SK-N-SH (cell line): ENCODE measurements around the gene GMPR2. TPM values are rescaled to one million over a fixed set of nuclear protein-coding genes. Genes with fewer than 3 reads are reported as not detected.

Source experiments
- CTCF ChIA-PET: fragments of 300-600, 350-600 bp; formaldehyde crosslinking; extraction: SDS; loops from one replicate; lab custom pipeline; 2021; lab: Yijun Ruan, JAX
- POLR2A ChIA-PET: fragments of 350-600 bp; sonication (Branson Sonifier 250); formaldehyde crosslinking; extraction: SDS; loops from one replicate; lab custom pipeline; 2020; ENCODE audit warnings: antibody characterized with exemption, inconsistent platforms; lab: Yijun Ruan, JAX
- DNase-seq: peaks from one replicate; pipeline ENCODE4 v3.0.0; 2012
- H2AFZ ChIP-seq: fragments of 200-600 bp; sonication (generic); 2 replicates; pipeline ENCODE4 v1.8.1; 2016; ENCODE audit warnings: antibody characterized with exemption, mild to moderate bottlenecking, low read depth
- H3F3A ChIP-seq: fragments of 200-600 bp; sonication (generic); replicated peaks from 2 replicates; pipeline ENCODE3; 2016; ENCODE audit warnings: antibody characterized with exemption, mild to moderate bottlenecking; ENCODE audit not compliant: insufficient read depth
- H3K27ac ChIP-seq, 2 experiments: fragments of 200-500 bp in 1 of 2; fragments of 200-600 bp in 1 of 2; sonication (Bioruptor generic) in 1 of 2; sonication (generic), shearing (Covaris generic) in 1 of 2; 2 replicates each; pipeline versions ENCODE4 v1.5.1 to v1.6.1; 2014 to 2016; ENCODE audit warnings: low read depth in 2 of 2, inconsistent platforms in 1 of 2, low read length in 1 of 2, mild to moderate bottlenecking in 1 of 2, mixed read lengths in 1 of 2
- H3K27me3 ChIP-seq: fragments of 200-600 bp; sonication (generic), shearing (Covaris generic); 2 replicates; pipeline ENCODE4 v1.6.1; 2016; ENCODE audit warnings: mixed run types; ENCODE audit not compliant: insufficient read depth
- H3K36me3 ChIP-seq, 2 experiments: fragments of 200-500 bp in 1 of 2; fragments of 200-600 bp in 1 of 2; sonication (Bioruptor generic) in 1 of 2; sonication (generic) in 1 of 2; replicated peaks in 1 of 2; 2 replicates each; pipeline versions ENCODE3 to v1.5.1; 2014 to 2016; ENCODE audit warnings: low read length in 1 of 2, mild to moderate bottlenecking in 1 of 2; ENCODE audit not compliant: insufficient read depth in 2 of 2, control insufficient read depth in 1 of 2
- H3K4me1 ChIP-seq, 2 experiments: fragments of 200-500 bp in 1 of 2; fragments of 200-600 bp in 1 of 2; sonication (Bioruptor generic) in 1 of 2; sonication (generic), shearing (Covaris generic) in 1 of 2; 2 replicates each; pipeline versions ENCODE4 v1.5.1 to v1.6.1; 2014 to 2016; ENCODE audit warnings: low read depth in 1 of 2, low read length in 1 of 2, mixed run types in 1 of 2; ENCODE audit not compliant: insufficient read depth in 2 of 2, control insufficient read depth in 1 of 2
- H3K4me2 ChIP-seq: fragments of 200-600 bp; sonication (generic), shearing (Covaris generic); 2 replicates; pipeline ENCODE4 v1.6.1; 2017; ENCODE audit warnings: mixed run types
- H3K4me3 ChIP-seq, 2 experiments: fragments of 200-500 bp in 1 of 2; fragments of 200-600 bp in 1 of 2; sonication (Bioruptor generic) in 1 of 2; sonication (generic), shearing (Covaris generic) in 1 of 2; 2 replicates each; pipeline versions ENCODE4 v1.5.1 to v1.8.1; 2014 to 2016; ENCODE audit warnings: low read depth in 2 of 2, inconsistent platforms in 1 of 2, low read length in 1 of 2, mild to moderate bottlenecking in 1 of 2, mixed read lengths in 1 of 2, moderate library complexity in 1 of 2
- H3K79me2 ChIP-seq: fragments of 200-600 bp; sonication (generic); 2 replicates; pipeline ENCODE4 v1.8.1; 2017; ENCODE audit warnings: mild to moderate bottlenecking; ENCODE audit not compliant: insufficient read depth
- H3K9ac ChIP-seq: fragments of 200-600 bp; sonication (generic); 2 replicates; pipeline ENCODE4 v1.6.1; 2017; ENCODE audit warnings: mixed run types
- H3K9me2 ChIP-seq: fragments of 200-600 bp; sonication (generic); 2 replicates; pipeline ENCODE4 v1.6.1; 2017; ENCODE audit warnings: mixed run types
- H3K9me3 ChIP-seq: fragments of 200-600 bp; sonication (generic); 2 replicates; pipeline ENCODE4 v1.6.1; 2017; ENCODE audit warnings: mixed run types, mild to moderate bottlenecking, moderate library complexity
- H4K20me1 ChIP-seq: fragments of 200-600 bp; sonication (generic); 2 replicates; pipeline ENCODE4 v1.6.1; 2017; ENCODE audit warnings: mild to moderate bottlenecking, mixed run types; ENCODE audit not compliant: insufficient read depth
- CHD2 ChIP-seq: fragments of 150-350 bp; IDR thresholded peaks from 2 replicates; pipeline ENCODE4 v1.6.1; 2018; ENCODE audit warnings: low read length; ENCODE audit not compliant: partially characterized antibody
- CTCF ChIP-seq: fragments of 200-600 bp; sonication (generic); IDR thresholded peaks from 2 replicates; pipeline ENCODE4 v1.6.1; 2017; ENCODE audit warnings: antibody characterized with exemption, mild to moderate bottlenecking, moderate library complexity
- FOXJ3 ChIP-seq: sonication (generic); formaldehyde crosslinking; IDR thresholded peaks from 2 replicates; pipeline ENCODE4 v1.5.1; 2020; ENCODE audit warnings: mild to moderate bottlenecking, missing genetic modification reagents
- FOXM1 ChIP-seq: IDR thresholded peaks from 2 replicates; pipeline ENCODE4 v1.4.0; 2012; ENCODE audit warnings: low read depth, mild to moderate bottlenecking
- MEF2A ChIP-seq: IDR thresholded peaks from 2 replicates; pipeline ENCODE4 v1.4.0; 2012; ENCODE audit warnings: low read depth, borderline replicate concordance
- MXI1 ChIP-seq: IDR thresholded peaks from 2 replicates; pipeline ENCODE4 v1.6.1; 2012; ENCODE audit warnings: mild to moderate bottlenecking, low read depth, low read length, improper control_type of control experiment
- RAD21 ChIP-seq: IDR thresholded peaks from 2 replicates; pipeline ENCODE4 v1.6.1; 2012; ENCODE audit warnings: mild to moderate bottlenecking, low read length
- RCOR1 ChIP-seq: fragments of 150-350 bp; IDR thresholded peaks from 2 replicates; pipeline ENCODE4 v1.6.1; 2017; ENCODE audit warnings: antibody characterized with exemption, low read length
- REST ChIP-seq: IDR thresholded peaks from 2 replicates; pipeline ENCODE4 v1.6.1; 2012; ENCODE audit warnings: mild to moderate bottlenecking, low read depth, low read length, moderate library complexity
- RFX5 ChIP-seq: IDR thresholded peaks from 2 replicates; pipeline ENCODE4 v1.6.1; 2012; ENCODE audit warnings: mild to moderate bottlenecking, improper control_type of control experiment, low read length
- RXRA ChIP-seq: IDR thresholded peaks from 2 replicates; pipeline ENCODE4 v1.4.0; 2012; ENCODE audit warnings: low read depth, mild to moderate bottlenecking, borderline replicate concordance
- SIN3A ChIP-seq: IDR thresholded peaks from 2 replicates; pipeline ENCODE4 v1.6.1; 2012; ENCODE audit warnings: low read depth, mild to moderate bottlenecking, low read length, moderate library complexity, borderline replicate concordance
- TAF1 ChIP-seq: IDR thresholded peaks from 2 replicates; pipeline ENCODE4 v1.6.1; 2012; ENCODE audit warnings: low read depth, mild to moderate bottlenecking, low read length, moderate library complexity, borderline replicate concordance
- TEAD4 ChIP-seq: IDR thresholded peaks from 2 replicates; pipeline ENCODE4 v1.4.0; 2012; ENCODE audit warnings: mild to moderate bottlenecking, borderline replicate concordance; ENCODE audit not compliant: insufficient read depth
- WGBS: methylation state at CpG from one replicate; pipeline ENCODE4 v1.1.6; 2017; ENCODE audit warnings: low lambda C conversion rate; 5-methylcytosine and 5-hydroxymethylcytosine counted together
- polyA plus RNA-seq, 3 experiments: library from polyadenylated mRNA; depleted of rRNA; stranded (reverse); fragments of >200 nt; gene quantifications; 2 replicates each; pipeline ENCODE4 v1.2.3, GENCODE V29; 2012
- TF ChIP-seq, protein P1 (sequence below): IDR thresholded peaks from 2 replicates; pipeline ENCODE4; 2012

The GMPR2 gene
- polyA plus RNA-seq, 1 of the 3 experiments (the other 2 are of a cell fraction), result 97.0 TPM

- DNase-seq, result no peak
- no peak overlapping the region for H3K27ac ChIP-seq
- peaks cover 0 to under 1% of the 10 kb centered on the region in 2 experiments for H3K36me3 ChIP-seq
- no peaks in the 10 kb centered on the region for H4K20me1 ChIP-seq
- H3K4me2 ChIP-seq, result no peak overlapping the region
- WGBS, result 84% methylated on average over 10 of the region's 11 CpGs
- no peaks in the 10 kb centered on the region for H3K27me3 ChIP-seq
- CTCF ChIA-PET, result interaction anchor here (0.7 to 4.5 kb wide), 7 partner anchors 10 to 185 kb away, joined by 3 to 31 read pairs (median 6); partner anchors contain the start of genes CIDEB, RABGGTA and TINF2
- TF ChIP-seq SIN3A (no peak), CTCF (no peak), TEAD4 (no peak), MEF2A (no peak), RAD21 (no peak), FOXM1 (no peak), FOXJ3 (CRISPR knock-in tag) (no peak), REST (no peak), RFX5 (no peak), RXRA (no peak), TAF1 (no peak), RCOR1 (no peak), MXI1 (no peak), CHD2 (no peak)
- TF ChIP-seq, protein P1, sequence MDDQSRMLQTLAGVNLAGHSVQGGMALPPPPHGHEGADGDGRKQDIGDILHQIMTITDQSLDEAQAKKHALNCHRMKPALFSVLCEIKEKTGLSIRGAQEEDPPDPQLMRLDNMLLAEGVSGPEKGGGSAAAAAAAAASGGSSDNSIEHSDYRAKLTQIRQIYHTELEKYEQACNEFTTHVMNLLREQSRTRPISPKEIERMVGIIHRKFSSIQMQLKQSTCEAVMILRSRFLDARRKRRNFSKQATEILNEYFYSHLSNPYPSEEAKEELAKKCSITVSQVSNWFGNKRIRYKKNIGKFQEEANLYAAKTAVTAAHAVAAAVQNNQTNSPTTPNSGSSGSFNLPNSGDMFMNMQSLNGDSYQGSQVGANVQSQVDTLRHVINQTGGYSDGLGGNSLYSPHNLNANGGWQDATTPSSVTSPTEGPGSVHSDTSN, result no peak
- TF ChIP-seq, all 33 proteins: peak for 0
- Histone ChIP-seq H2AFZ (no peak overlapping the region), H3K4me1 (no peaks in the 10 kb centered on the region), H3K9me2 (no peaks in the 10 kb centered on the region), H3K4me3 (no peak overlapping the region), H3K79me2 (no peaks in the 10 kb centered on the region), H3K9me3 (no peaks in the 10 kb centered on the region), H3K9ac (no peak overlapping the region), H3F3A (no peaks in the 10 kb centered on the region)
- POLR2A ChIA-PET, result no interaction called here
These were observed 19.8 kb downstream of the GMPR2 start for GRCh38 chr14:24252289-24253124.
